ENCODE measurements around the gene PARN.

DNA sequence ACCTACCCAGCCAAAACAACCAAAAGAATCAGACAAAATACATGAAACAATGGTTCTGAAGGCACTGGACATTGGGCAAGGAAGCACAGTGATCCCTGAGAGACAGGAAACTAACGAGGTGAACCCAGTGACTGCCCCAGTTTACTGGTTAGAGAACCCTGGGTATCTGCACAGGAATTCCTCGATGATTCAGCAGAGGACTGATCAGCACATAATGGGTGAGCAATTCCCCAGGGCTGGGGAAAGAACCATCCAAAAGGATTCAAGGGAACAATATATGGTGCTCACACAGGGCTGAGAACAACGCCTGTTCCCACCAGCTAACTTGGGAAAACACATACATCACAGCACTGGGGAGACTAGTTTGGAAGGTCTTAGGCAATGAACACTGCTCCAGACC lies 167.2 kb downstream of the PARN start:
- TF ChIP-seq, protein P1, sequence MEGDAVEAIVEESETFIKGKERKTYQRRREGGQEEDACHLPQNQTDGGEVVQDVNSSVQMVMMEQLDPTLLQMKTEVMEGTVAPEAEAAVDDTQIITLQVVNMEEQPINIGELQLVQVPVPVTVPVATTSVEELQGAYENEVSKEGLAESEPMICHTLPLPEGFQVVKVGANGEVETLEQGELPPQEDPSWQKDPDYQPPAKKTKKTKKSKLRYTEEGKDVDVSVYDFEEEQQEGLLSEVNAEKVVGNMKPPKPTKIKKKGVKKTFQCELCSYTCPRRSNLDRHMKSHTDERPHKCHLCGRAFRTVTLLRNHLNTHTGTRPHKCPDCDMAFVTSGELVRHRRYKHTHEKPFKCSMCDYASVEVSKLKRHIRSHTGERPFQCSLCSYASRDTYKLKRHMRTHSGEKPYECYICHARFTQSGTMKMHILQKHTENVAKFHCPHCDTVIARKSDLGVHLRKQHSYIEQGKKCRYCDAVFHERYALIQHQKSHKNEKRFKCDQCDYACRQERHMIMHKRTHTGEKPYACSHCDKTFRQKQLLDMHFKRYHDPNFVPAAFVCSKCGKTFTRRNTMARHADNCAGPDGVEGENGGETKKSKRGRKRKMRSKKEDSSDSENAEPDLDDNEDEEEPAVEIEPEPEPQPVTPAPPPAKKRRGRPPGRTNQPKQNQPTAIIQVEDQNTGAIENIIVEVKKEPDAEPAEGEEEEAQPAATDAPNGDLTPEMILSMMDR (IDR thresholded peaks at IDR 0.05) = no peak
- no peak for TF ChIP-seq POLR2A (IDR thresholded peaks at IDR 0.05)

Measured in right lobe of liver (tissue), 4 donors.